GM12891 (cell line): ENCODE data around the gene PRXL2B.

ENCODE experiments used
- DNase-seq: peaks from one replicate; pipeline ENCODE4 v3.0.0; 2011; ENCODE audit warnings: low spot score; ENCODE audit not compliant: insufficient read length
- FAIRE-seq: peaks from 2 replicates; lab custom pipeline; 2011; peaks lifted over from hg19 to GRCh38; lab: Jason Lieb, UNC
- PAX5 ChIP-seq: IDR thresholded peaks from 2 replicates; pipeline ENCODE4 v1.6.1; 2011; ENCODE audit warnings: low read length, moderate library complexity, mild to moderate bottlenecking; ENCODE audit not compliant: insufficient read depth, severe bottlenecking
- POLR2A ChIP-seq: IDR thresholded peaks from 2 replicates; pipeline ENCODE4 v1.6.1; 2011; ENCODE audit warnings: low read depth, low read length, control low read depth
- POLR2AphosphoS5 ChIP-seq: IDR thresholded peaks from 2 replicates; pipeline ENCODE4 v1.6.1; 2011; ENCODE audit warnings: low read depth, low read length, control low read depth
- POU2F2 ChIP-seq: IDR thresholded peaks from 2 replicates; pipeline ENCODE4 v1.6.1; 2011; ENCODE audit warnings: low read depth, mild to moderate bottlenecking, control low read depth, low read length, moderate library complexity
- SPI1 ChIP-seq: IDR thresholded peaks from 2 replicates; pipeline ENCODE4 v1.6.1; 2011; ENCODE audit warnings: low read depth, low read length, control low read depth
- TAF1 ChIP-seq: IDR thresholded peaks from 2 replicates; pipeline ENCODE4 v1.6.1; 2011; ENCODE audit warnings: low read depth, low read length, control low read depth

PRXL2B gene

GRCh38 chr1:2601721-2602303 is 15.2 kb downstream of the PRXL2B start:
- FAIRE-seq (no peak), DNase-seq (no peak)
- no peak for TF ChIP-seq POU2F2
- TF ChIP-seq POLR2A, result no peak
- no peak for TF ChIP-seq PAX5
- TF ChIP-seq SPI1, result no peak
- TF ChIP-seq POLR2AphosphoS5, result no peak
- TF ChIP-seq TAF1, result no peak

- peak; percentile 6 for DNase-seq
- TF ChIP-seq POLR2AphosphoS5 (no peak), TAF1 (no peak), POU2F2 (no peak), POLR2A (no peak), PAX5 (no peak), SPI1 (no peak)
- FAIRE-seq, result no peak
Measured at GRCh38 chr1:2602311-2602835, 15.8 kb downstream of the PRXL2B start.

- no peak for FAIRE-seq
- no peak for DNase-seq
- TF ChIP-seq SPI1 (no peak), POLR2A (no peak), TAF1 (no peak), POU2F2 (no peak), POLR2AphosphoS5 (no peak), PAX5 (no peak)
Measured at GRCh38 chr1:2602866-2603520, 16.4 kb downstream of the PRXL2B start.

- peak; percentile 6 for DNase-seq
- no peak for TF ChIP-seq POU2F2
- TF ChIP-seq POLR2AphosphoS5, result no peak
- TF ChIP-seq PAX5, result no peak
- TF ChIP-seq SPI1, result no peak
- no peak for TF ChIP-seq TAF1
- TF ChIP-seq POLR2A, result no peak
- FAIRE-seq, result no peak
Measured at GRCh38 chr1:2603521-2604155, 17.1 kb downstream of the PRXL2B start.

GRCh38 chr1:2604156-2604843 is 17.7 kb downstream of the PRXL2B start:
- DNase-seq (no peak), FAIRE-seq (no peak)
- TF ChIP-seq PAX5, result no peak
- no peak for TF ChIP-seq POU2F2
- no peak for TF ChIP-seq POLR2A
- no peak for TF ChIP-seq SPI1
- no peak for TF ChIP-seq POLR2AphosphoS5
- no peak for TF ChIP-seq TAF1

GRCh38 chr1:2604844-2605508 is 18.4 kb downstream of the PRXL2B start:
- FAIRE-seq (no peak), DNase-seq (peak; percentile 10)
- TF ChIP-seq TAF1 (no peak), POLR2A (no peak), SPI1 (no peak), POU2F2 (no peak), PAX5 (no peak), POLR2AphosphoS5 (no peak)

GRCh38 chr1:2605509-2606395 is 19.2 kb downstream of the PRXL2B start:
- FAIRE-seq (no peak), DNase-seq (peak; percentile 7)
- TF ChIP-seq TAF1, result no peak
- no peak for TF ChIP-seq PAX5
- TF ChIP-seq POU2F2, result no peak
- TF ChIP-seq POLR2AphosphoS5, result no peak
- no peak for TF ChIP-seq POLR2A
- TF ChIP-seq SPI1, result no peak
